Lung (tissue), 12 donors: Measurements from ENCODE around the gene TBX6. TPM values are rescaled to one million over a fixed set of nuclear protein-coding genes. Genes with fewer than 3 reads are reported as not detected.

Experiments
- ATAC-seq: fragments of 200-7000 bp; cut with Tn5 transposase; one replicate; pipeline ENCODE4 v1.9.1; 2020; ENCODE audit warnings: moderate number of reproducible peaks; ENCODE audit not compliant: insufficient read depth, low FRiP score
- DNase-seq, 3 donors: peaks; one replicate each; pipeline ENCODE4 v3.0.0-alpha.2; 2013 to 2017
- H3K27ac ChIP-seq, 2 donors: one replicate each; pipeline ENCODE4 v1.5.1; 2013; ENCODE audit warnings: mild to moderate bottlenecking in 2 of 2, moderate library complexity in 2 of 2, control low read depth in 1 of 2, inconsistent platforms in 1 of 2, low read depth in 1 of 2, low read length in 1 of 2
- H3K27me3 ChIP-seq, 3 donors: one replicate each; pipeline ENCODE4 v1.5.1; 2013; ENCODE audit warnings: low read length in 2 of 3; ENCODE audit not compliant: control insufficient read depth in 3 of 3, insufficient read depth in 3 of 3
- H3K36me3 ChIP-seq, 4 donors: one replicate each; pipeline ENCODE4 v1.5.1; 2013; ENCODE audit warnings: low read length in 4 of 4, mild to moderate bottlenecking in 1 of 4, moderate library complexity in 1 of 4; ENCODE audit not compliant: control insufficient read depth in 4 of 4, insufficient read depth in 4 of 4
- H3K4me1 ChIP-seq, 5 donors: one replicate each; pipeline ENCODE4 v1.5.1; 2013; ENCODE audit warnings: low read length in 5 of 5, mild to moderate bottlenecking in 2 of 5, moderate library complexity in 1 of 5; ENCODE audit not compliant: control insufficient read depth in 5 of 5, insufficient read depth in 5 of 5
- H3K4me3 ChIP-seq: one replicate; pipeline ENCODE4 v1.5.1; 2013; ENCODE audit warnings: mild to moderate bottlenecking, control low read depth, moderate library complexity
- H3K9ac ChIP-seq, 2 donors: one replicate each; pipeline ENCODE4 v1.5.1; 2013; ENCODE audit warnings: low read length in 2 of 2, control low read depth in 1 of 2; ENCODE audit not compliant: insufficient read depth in 1 of 2
- H3K9me3 ChIP-seq, 4 donors: one replicate each; pipeline ENCODE4 v1.5.1; 2013; ENCODE audit warnings: low read length in 3 of 4, mild to moderate bottlenecking in 1 of 4, moderate library complexity in 1 of 4; ENCODE audit not compliant: control insufficient read depth in 4 of 4, insufficient read depth in 3 of 4
- CTCF ChIP-seq: IDR thresholded peaks from 2 replicates; pipeline ENCODE4 v1.5.1; 2012; ENCODE audit warnings: mild to moderate bottlenecking; ENCODE audit errors: control extremely low read depth, extremely low read depth
- whole genome bisulfite sequencing, 2 donors: extraction: QIAGEN DNeasy Blood & Tissue Kit; methylation state at CpG; one replicate each; pipeline ENCODE4 v1.1.7; 2013; 5-methylcytosine and 5-hydroxymethylcytosine counted together
- polyA plus RNA-seq, 2 donors: library from polyadenylated mRNA; stranded (reverse); fragments of 200-250 nt; gene quantifications; one replicate each; pipeline ENCODE4 v1.2.1, GENCODE V29; 2013
- total RNA-seq, 2 donors: library from RNA; depleted of rRNA in 1 of 2; stranded (reverse); fragments of >200 nt in 1 of 2; gene quantifications; one replicate each; pipeline ENCODE4 v1.2.1, GENCODE V29; 2014 to 2021
- donor health status: control.
- donor health status: control.
- donor health status: Bipolar disorder and iron deficiency.
- donor health status: healthy.
- donor health status: DM: yes; HTN: yes; CAD: no.

The TBX6 gene
- total and polyA plus RNA-seq, 4 donors = 0.60 to 1.7 (median 1.3) TPM

- ATAC-seq (peak; percentile 94), DNase-seq (peak; percentile 92 to 94 (median 93))
- peak within 1 kb of the TSS; percentile 78 to 92 for H3K27ac ChIP-seq
- peak within 1 kb of the TSS; percentile 85 to 90 for H3K9ac ChIP-seq
- peaks cover 2 to 31% (median 18%) of the 10 kb centered on the region in 4 donors for H3K36me3 ChIP-seq
- H3K4me1 ChIP-seq = peaks cover 4 to 20% (median 8%) of the 10 kb centered on the region in 5 donors
- WGBS, 2 donors = 1 to 2% methylated on average over 46 to 67 of the region's 67 CpGs
- no peaks in the 10 kb centered on the region for H3K27me3 ChIP-seq
- H3K4me3 ChIP-seq = peak within 1 kb of the TSS; percentile 98
- H3K9me3 ChIP-seq = no peaks in the 10 kb centered on the region
- TF ChIP-seq CTCF = peak; percentile 9
Measured at GRCh38 chr16:30075503-30076275, 16.0 kb downstream of the TBX6 start, which contains the start of gene PPP4C. Gene PPP4C, plus strand, starts transcription at chr16:30075994. Its CDS starts 384 bp downstream, at chr16:30076378.

GRCh38 chr16:30070490-30070889, 21.2 kb downstream of the TBX6 start:
- Histone ChIP-seq H3K9ac (no peak overlapping the region), H3K36me3 (peaks cover 16 to 46% (median 33%) of the 10 kb centered on the region in 4 donors), H3K27me3 (no peaks in the 10 kb centered on the region), H3K4me3 (no peak overlapping the region), H3K27ac (no peak overlapping the region), H3K4me1 (peaks cover 0 to 17% (median 12%) of the 10 kb centered on the region in 5 donors), H3K9me3 (no peaks in the 10 kb centered on the region)
- TF ChIP-seq CTCF = no peak
- ATAC-seq = no peak
- no peak for DNase-seq

- peaks cover 16 to 46% (median 33%) of the 10 kb centered on the region in 4 donors for H3K36me3 ChIP-seq
- TF ChIP-seq CTCF = no peak
- no peaks in the 10 kb centered on the region for H3K9me3 ChIP-seq
- ATAC-seq = no peak
- no peaks in the 10 kb centered on the region for H3K27me3 ChIP-seq
- peak overlapping the region in 1 of 2 donors; percentile 9 for H3K27ac ChIP-seq
- no peak overlapping the region for H3K9ac ChIP-seq
- H3K4me3 ChIP-seq = no peak overlapping the region
- no peak for DNase-seq
- 78 to 82% methylated on average over 31 of the region's 31 CpGs for WGBS, 2 donors
- peaks cover 0 to 14% (median 12%) of the 10 kb centered on the region in 5 donors for H3K4me1 ChIP-seq
Measured at GRCh38 chr16:30069611-30070462, 21.9 kb downstream of the TBX6 start.
